Endothelial cell of umbilical vein (primary cell): ENCODE data around the gene PSMD9. TPM values are rescaled to one million over a fixed set of nuclear protein-coding genes. Genes with fewer than 3 reads are reported as not detected.

Experiments
- BruUV-seq: library from RNA; stranded (reverse); fragments of 400-500 nt; replicated peaks from 2 replicates; lab custom pipeline; 2021; lab: Mats Ljungman, UMichigan
- CTCF ChIA-PET: fragments of 300-600, 350-600 bp; sonication (Branson Sonifier 250); formaldehyde crosslinking; loops from one replicate; lab custom pipeline; 2021; ENCODE audit warnings: antibody characterized with exemption, inconsistent platforms; lab: Charles Lee
- POLR2A ChIA-PET: fragments of 300-600, 350-600 bp; sonication (Branson Sonifier 250); formaldehyde crosslinking; loops from one replicate; lab custom pipeline; 2021; ENCODE audit warnings: antibody characterized with exemption, inconsistent platforms; lab: Charles Lee
- DNase-seq: peaks from one replicate; pipeline ENCODE4 v3.0.0-alpha.2; 2011; ENCODE audit warnings: low read depth, low spot score
- FAIRE-seq: peaks from 2 replicates; lab custom pipeline; 2011; peaks lifted over from hg19 to GRCh38; lab: Jason Lieb, UNC
- H2AFZ ChIP-seq: 2 replicates; pipeline ENCODE4 v1.6.0; 2012; ENCODE audit warnings: low read depth, low read length, control low read depth, inconsistent platforms
- H3K27ac ChIP-seq: 2 replicates; pipeline ENCODE4 v1.5.1; 2011; ENCODE audit warnings: low read depth, mild to moderate bottlenecking, control low read depth, low read length, moderate library complexity; ENCODE audit not compliant: insufficient read depth
- H3K27me3 ChIP-seq, 2 experiments: 2 replicates each; pipeline versions ENCODE4 v1.6.0 to v1.6.1; 2011; ENCODE audit warnings: low read length in 2 of 2, mixed read lengths in 1 of 2; ENCODE audit not compliant: control insufficient read depth in 2 of 2, insufficient read depth in 2 of 2
- H3K36me3 ChIP-seq, 2 experiments: 2 replicates in 1 of 2; 3 replicates in 1 of 2; pipeline ENCODE4 v1.5.1; 2011; ENCODE audit warnings: low read length in 2 of 2, mild to moderate bottlenecking in 1 of 2, moderate library complexity in 1 of 2; ENCODE audit not compliant: control insufficient read depth in 2 of 2, insufficient read depth in 2 of 2; ENCODE audit errors: extremely low read depth in 1 of 2
- H3K4me1 ChIP-seq: 3 replicates; pipeline ENCODE4 v1.5.1; 2011; ENCODE audit warnings: mild to moderate bottlenecking, low read length; ENCODE audit not compliant: control insufficient read depth, insufficient read depth; ENCODE audit errors: extremely low read depth
- H3K4me2 ChIP-seq: 2 replicates; pipeline ENCODE4 v1.6.1; 2011; ENCODE audit warnings: low read length, control low read depth, mixed read lengths; ENCODE audit not compliant: insufficient read depth
- H3K4me3 ChIP-seq, 3 experiments: fragments of 200-600 bp in 1 of 3; sonication (generic), shearing (Covaris generic) in 1 of 3; replicated peaks in 1 of 3; 2 replicates each; pipeline ENCODE4 v1.5.1; 2011 to 2016; ENCODE audit warnings: control low read depth in 3 of 3, low read length in 3 of 3, mild to moderate bottlenecking in 2 of 3, inconsistent platforms in 1 of 3, low read depth in 1 of 3, moderate library complexity in 1 of 3; ENCODE audit not compliant: insufficient read depth in 1 of 3
- H3K79me2 ChIP-seq: 2 replicates; pipeline ENCODE4 v1.6.0; 2012; ENCODE audit warnings: low read length, inconsistent platforms; ENCODE audit not compliant: control insufficient read depth, insufficient read depth
- H3K9ac ChIP-seq: replicated peaks from 2 replicates; pipeline ENCODE3; 2011; ENCODE audit warnings: low read length, control low read depth; ENCODE audit not compliant: insufficient read depth; ENCODE audit errors: extremely low read depth
- H3K9me1 ChIP-seq: replicated peaks from 3 replicates; pipeline ENCODE4 v1.6.0; 2011; ENCODE audit warnings: mild to moderate bottlenecking, low read length; ENCODE audit not compliant: control insufficient read depth, insufficient read depth; ENCODE audit errors: extremely low read depth
- H3K9me3 ChIP-seq: replicated peaks from 2 replicates; pipeline ENCODE4 v1.5.1; 2012; ENCODE audit warnings: low read length, inconsistent platforms; ENCODE audit not compliant: control insufficient read depth, insufficient read depth
- H4K20me1 ChIP-seq: replicated peaks from 2 replicates; pipeline ENCODE3; 2011; ENCODE audit warnings: mild to moderate bottlenecking, low read length; ENCODE audit not compliant: control insufficient read depth, insufficient read depth; ENCODE audit errors: extremely low read depth
- CTCF ChIP-seq, 2 donors: IDR thresholded peaks; 1 replicate in 1 of 2; 2 replicates in 1 of 2; pipeline ENCODE4 v1.5.1; 2011; ENCODE audit warnings: low read length in 2 of 2, mild to moderate bottlenecking in 2 of 2, moderate library complexity in 2 of 2, control low read depth in 1 of 2, inconsistent platforms in 1 of 2, low read depth in 1 of 2; ENCODE audit not compliant: insufficient read depth in 1 of 2; ENCODE audit errors: extremely low read depth in 1 of 2
- EZH2 ChIP-seq: IDR thresholded peaks from 2 replicates; pipeline ENCODE4 v1.6.1; 2012; ENCODE audit warnings: borderline replicate concordance, low read depth, mild to moderate bottlenecking, moderate library complexity, low read length, inconsistent platforms; ENCODE audit not compliant: severe bottlenecking
- FOS ChIP-seq: IDR thresholded peaks from 2 replicates; pipeline ENCODE4 v1.6.1; 2011; ENCODE audit warnings: mild to moderate bottlenecking, low read length, moderate library complexity, borderline replicate concordance; ENCODE audit not compliant: insufficient read depth
- GATA2 ChIP-seq: IDR thresholded peaks from 2 replicates; pipeline ENCODE4 v1.7.0; 2011; ENCODE audit warnings: low read depth, mild to moderate bottlenecking, moderate library complexity, mixed read lengths, low read length; ENCODE audit not compliant: insufficient read length, insufficient read depth
- JUN ChIP-seq: IDR thresholded peaks from 2 replicates; pipeline ENCODE4 v1.6.1; 2011; ENCODE audit warnings: borderline replicate concordance, low read depth; ENCODE audit not compliant: insufficient read length, insufficient read depth
- MAX ChIP-seq: IDR thresholded peaks from 2 replicates; pipeline ENCODE4 v1.6.1; 2011; ENCODE audit not compliant: insufficient read depth, insufficient read length
- MYC ChIP-seq: IDR thresholded peaks from one replicate; pipeline ENCODE4 v1.6.1; 2011; ENCODE audit warnings: mild to moderate bottlenecking, low read depth, low read length
- POLR2A ChIP-seq: IDR thresholded peaks from 2 replicates; pipeline ENCODE4 v1.6.1; 2012; ENCODE audit warnings: low read depth, mild to moderate bottlenecking, control low read depth, low read length
- POLR2AphosphoS5 ChIP-seq: IDR thresholded peaks from 2 replicates; pipeline ENCODE4 v1.6.1; 2012; ENCODE audit warnings: low read depth, mild to moderate bottlenecking, control low read depth, low read length, moderate library complexity; ENCODE audit not compliant: insufficient read depth
- dilution Hi-C: fragments of 300-500 bp; cut with MboI; formaldehyde crosslinking; loops from one replicate; pipeline ENCODE4 v1.15.0; 2019; ENCODE audit warnings: low sequenced_read_pairs; ENCODE audit not compliant: extremely low pct_ligation_motif_present
- intact Hi-C: fragments of 100-400 bp; cut with micrococcal nuclease; formaldehyde crosslinking; loops from one replicate; pipeline ENCODE4 v1.10.0; 2022
- polyA plus RNA-seq, 4 experiments: library from polyadenylated mRNA; depleted of rRNA in 3 of 4; stranded (reverse) in 3 of 4; unstranded in 1 of 4; fragments of >200 nt; gene quantifications; 2 replicates each; pipeline versions ENCODE4 v1.2.1 to v1.2.3, GENCODE V29; 2011 to 2012; ENCODE audit warnings: missing spikeins in 1 of 4
- total RNA-seq: library from RNA; stranded (reverse); gene quantifications from 2 replicates; pipeline ENCODE4 v1.2.3, GENCODE V29; 2021

Gene PSMD9
- total and polyA plus RNA-seq, 2 donors (not counting 3 experiments of a cell fraction or from before 2014, with no cell fraction given), result 69.2 to 118 TPM

GRCh38 chr12:121861636-121862254, 26.8 kb upstream of the PSMD9 start:
- H4K20me1 ChIP-seq, result no peaks in the 10 kb centered on the region
- no peak for TF ChIP-seq GATA2
- no peak for TF ChIP-seq POLR2A
- TF ChIP-seq EZH2, result no peak
- no peak for TF ChIP-seq POLR2AphosphoS5
- no peak for TF ChIP-seq MYC
- no peak for TF ChIP-seq JUN
- no peak for TF ChIP-seq FOS
- TF ChIP-seq CTCF (IDR thresholded peaks at IDR 0.05; ENCODE audit: extremely low read depth in 1 of 2, insufficient read depth in 1 of 2, low read depth in 1 of 2, low read length in 2 of 2), result no peak
- no peak for TF ChIP-seq MAX
- no peaks in the 10 kb centered on the region for H3K9me3 ChIP-seq
- H3K9ac ChIP-seq, result no peak overlapping the region
- H3K27ac ChIP-seq, result no peak overlapping the region
- H3K79me2 ChIP-seq, result no peaks in the 10 kb centered on the region
- dilution Hi-C loops, result no loop called here
- no peaks in the 10 kb centered on the region for H3K9me1 ChIP-seq
- intact Hi-C loops, result no loop called here
- no peak overlapping the region for H2AFZ ChIP-seq
- ChIA-PET POLR2A (no interaction called here), CTCF (interaction anchor here (1.0 to 1.6 kb wide), 4 partner anchors 8 to 50 kb away, joined by 3 read pairs; no protein-coding TSS in a partner anchor)
- H3K27me3 ChIP-seq, result no peaks in the 10 kb centered on the region
- H3K4me3 ChIP-seq, result no peak overlapping the region
- H3K36me3 ChIP-seq, result no peaks in the 10 kb centered on the region
- H3K4me2 ChIP-seq, result no peak overlapping the region
- no TSS peak for BruUV-seq
- DNase-seq, result no peak
- no peaks in the 10 kb centered on the region for H3K4me1 ChIP-seq
- no peak for FAIRE-seq
